Astrocyte (in vitro differentiated cells and primary cell): ENCODE results near the gene AOAH.

Source experiments
- EZH2 ChIP-seq: IDR thresholded peaks from 2 replicates; pipeline ENCODE4 v1.6.1; 2012; ENCODE audit warnings: mild to moderate bottlenecking, low read length, inconsistent platforms; ENCODE audit not compliant: insufficient read depth
- TF ChIP-seq, protein P1 (sequence below): IDR thresholded peaks from 2 replicates; pipeline ENCODE4 v1.5.1; 2011; ENCODE audit warnings: low read depth, mild to moderate bottlenecking, inconsistent platforms, low read length, moderate library complexity; ENCODE audit not compliant: insufficient read depth

DNA sequence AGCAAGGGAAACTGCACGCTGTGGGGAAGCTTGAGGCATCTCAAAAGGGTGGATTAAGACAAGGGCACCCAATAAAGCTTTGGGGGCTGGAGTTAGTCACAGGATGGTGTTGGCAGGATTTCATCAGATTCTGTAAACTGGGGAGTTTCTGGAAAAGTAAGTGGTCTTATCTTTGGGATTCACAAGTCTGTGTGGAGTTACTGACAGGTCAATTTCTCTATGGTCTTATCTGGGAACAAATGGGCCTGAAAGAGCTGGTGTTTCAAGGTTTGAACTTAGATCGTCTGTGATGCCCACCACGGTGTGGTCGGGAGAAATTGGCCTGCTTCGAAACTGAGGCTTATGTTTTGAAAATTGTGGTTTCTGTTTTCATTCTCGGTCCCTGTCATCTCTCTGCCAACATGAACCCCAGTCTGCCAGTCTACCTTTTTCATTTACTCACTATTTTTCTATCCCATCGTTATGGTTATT lies 23.8 kb upstream of the AOAH start:
- TF ChIP-seq EZH2: no peak
- TF ChIP-seq, protein P1, sequence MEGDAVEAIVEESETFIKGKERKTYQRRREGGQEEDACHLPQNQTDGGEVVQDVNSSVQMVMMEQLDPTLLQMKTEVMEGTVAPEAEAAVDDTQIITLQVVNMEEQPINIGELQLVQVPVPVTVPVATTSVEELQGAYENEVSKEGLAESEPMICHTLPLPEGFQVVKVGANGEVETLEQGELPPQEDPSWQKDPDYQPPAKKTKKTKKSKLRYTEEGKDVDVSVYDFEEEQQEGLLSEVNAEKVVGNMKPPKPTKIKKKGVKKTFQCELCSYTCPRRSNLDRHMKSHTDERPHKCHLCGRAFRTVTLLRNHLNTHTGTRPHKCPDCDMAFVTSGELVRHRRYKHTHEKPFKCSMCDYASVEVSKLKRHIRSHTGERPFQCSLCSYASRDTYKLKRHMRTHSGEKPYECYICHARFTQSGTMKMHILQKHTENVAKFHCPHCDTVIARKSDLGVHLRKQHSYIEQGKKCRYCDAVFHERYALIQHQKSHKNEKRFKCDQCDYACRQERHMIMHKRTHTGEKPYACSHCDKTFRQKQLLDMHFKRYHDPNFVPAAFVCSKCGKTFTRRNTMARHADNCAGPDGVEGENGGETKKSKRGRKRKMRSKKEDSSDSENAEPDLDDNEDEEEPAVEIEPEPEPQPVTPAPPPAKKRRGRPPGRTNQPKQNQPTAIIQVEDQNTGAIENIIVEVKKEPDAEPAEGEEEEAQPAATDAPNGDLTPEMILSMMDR: no peak
